Islet precursor cell (in vitro differentiated cells): ENCODE measurements around the gene COL27A1.
A peak's percentile ranks its signal among the peaks of the same experiment; 100 is the strongest.
"Not testable (repeated sequence)": the region's sequence is repeated elsewhere in the genome, so short reads cannot be mapped to it uniquely, and the experiment has no call there.

Source experiments
- DNase-seq: peaks from one replicate; pipeline ENCODE4 v3.0.0-alpha.2; 2018

COL27A1 gene

GRCh38 chr9:114185570-114186490 is 30.5 kb downstream of the COL27A1 start:
- DNase-seq, result no peak

DNA sequence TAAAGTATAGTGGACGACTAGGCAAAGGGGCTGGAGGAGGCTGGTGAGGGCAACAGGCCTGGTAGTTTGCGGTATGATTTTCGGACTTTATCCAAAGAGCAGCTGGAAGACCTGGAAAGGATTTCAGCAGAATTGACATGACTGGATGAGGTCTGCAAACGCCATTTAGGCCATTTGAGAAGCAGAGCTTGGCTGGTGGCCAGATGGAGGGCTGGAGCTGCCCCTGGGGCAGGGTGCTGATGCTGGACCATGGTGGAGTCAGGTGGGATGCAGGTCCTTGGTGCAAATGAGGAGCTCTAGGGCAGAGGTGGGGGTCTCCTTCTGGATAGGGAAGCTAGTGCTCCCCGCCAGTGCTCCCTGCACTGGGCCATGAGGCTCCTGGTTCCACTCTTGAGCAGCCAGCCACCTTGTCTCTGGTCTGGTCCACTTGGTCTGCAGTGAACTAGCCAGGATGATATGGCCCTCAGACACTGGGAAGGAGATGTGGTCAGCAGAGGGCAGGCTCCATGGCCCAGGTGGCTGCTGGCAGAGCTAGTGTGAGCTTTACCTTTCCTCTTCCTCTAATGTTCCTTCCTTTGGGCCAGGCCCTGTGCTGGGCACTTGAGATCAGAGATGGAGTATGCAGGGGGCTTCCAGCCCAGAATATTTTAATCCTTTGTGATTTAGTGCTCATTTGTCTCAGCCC is 31.4 kb downstream of the COL27A1 start:
- no peak for DNase-seq

GRCh38 chr9:114187827-114188226 is 32.5 kb downstream of the COL27A1 start:
- no peak for DNase-seq

DNA sequence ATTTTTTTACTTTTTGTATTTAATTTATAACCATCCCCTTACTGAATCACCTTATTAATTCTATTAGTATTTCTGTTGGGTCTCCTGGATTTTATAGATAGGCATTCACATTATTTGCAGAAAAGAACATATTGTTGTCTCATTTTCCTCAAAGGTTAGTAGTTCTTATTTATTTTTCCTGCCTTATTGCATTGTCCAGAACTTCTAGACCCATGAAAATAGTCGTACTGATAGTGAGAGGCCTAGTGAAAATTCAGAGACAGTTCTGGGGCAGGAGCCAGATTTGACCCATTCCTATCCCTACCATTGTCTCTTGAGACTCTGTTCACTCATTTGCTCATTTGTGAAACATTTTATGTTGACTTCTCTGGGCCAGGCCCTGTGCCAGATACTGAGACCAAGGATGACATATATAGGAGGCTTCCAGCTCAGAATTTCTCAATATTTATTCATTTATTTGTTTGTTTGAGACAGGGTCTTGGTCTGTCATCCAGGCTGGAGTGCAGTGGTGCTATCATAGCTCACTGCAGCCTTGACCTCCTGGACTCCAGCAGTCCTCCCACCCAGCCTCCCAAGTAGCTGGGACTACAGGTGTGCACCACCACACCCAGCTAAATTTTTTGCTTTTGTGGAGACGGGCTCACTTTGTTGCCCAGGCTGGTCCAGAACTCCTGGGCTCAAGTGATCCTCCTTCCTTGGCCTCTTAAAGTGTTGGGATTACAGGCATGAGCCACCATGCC is 34.7 kb downstream of the COL27A1 start:
- no peak for DNase-seq

DNA sequence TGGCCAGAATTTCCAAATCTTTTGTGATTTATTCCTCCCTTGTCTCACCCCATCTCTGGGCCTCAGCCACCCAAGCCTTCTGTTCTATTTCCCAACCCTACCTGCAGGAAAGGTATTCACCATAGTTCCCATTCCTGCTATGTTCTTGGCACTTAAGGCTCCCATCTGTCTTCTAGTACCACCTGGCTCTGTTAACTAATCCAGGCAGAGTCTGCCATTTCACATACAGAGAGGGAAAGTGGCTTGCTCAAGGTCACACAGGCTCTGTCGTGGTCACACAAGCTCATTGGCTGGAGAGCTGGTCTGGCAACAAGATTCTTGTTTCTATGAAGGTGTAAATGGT is 35.2 kb downstream of the COL27A1 start:
- no peak for DNase-seq

GRCh38 chr9:114191402-114191801 is 36.1 kb downstream of the COL27A1 start:
- not testable (repeated sequence) for DNase-seq

DNA sequence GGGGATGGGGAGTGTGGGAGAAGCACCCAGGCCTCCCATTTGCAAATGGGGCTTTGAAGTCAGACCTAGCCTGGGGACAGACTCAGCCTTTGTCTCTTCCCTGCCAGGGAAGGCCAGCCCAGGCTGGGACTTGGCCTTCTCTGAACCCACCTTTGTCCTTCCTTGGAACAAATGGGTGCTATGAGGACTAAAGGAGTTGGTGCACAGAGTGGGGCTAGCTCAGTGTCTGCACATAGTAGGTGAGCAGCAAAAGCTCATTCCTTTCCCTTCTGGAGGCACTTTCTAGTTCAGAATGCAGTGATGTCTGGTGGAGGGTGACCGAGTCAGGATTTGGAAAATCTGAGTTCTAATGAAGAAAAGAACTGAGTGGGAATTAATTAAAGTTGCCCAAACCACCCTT is 37.2 kb downstream of the COL27A1 start:
- DNase-seq, result no peak

DNA sequence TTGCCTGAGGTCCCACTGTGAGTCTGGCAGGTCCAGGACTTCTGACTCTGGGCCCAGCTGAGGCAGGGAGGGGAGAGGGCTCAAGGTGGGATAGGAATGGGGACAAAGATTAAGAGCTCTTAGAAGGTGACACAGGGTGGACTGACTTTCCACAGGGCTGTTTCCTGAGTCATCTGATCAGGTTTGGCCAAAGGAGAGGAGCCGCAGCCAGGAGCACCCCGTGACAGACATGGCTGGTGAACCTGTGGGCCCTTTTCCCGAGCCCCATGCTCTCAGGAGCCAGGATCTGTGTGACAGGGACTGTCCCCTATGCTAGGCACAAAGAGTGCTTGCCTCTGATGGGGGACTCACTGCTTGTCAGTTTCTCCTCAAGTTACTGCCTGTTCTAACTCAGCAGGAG is 37.8 kb downstream of the COL27A1 start:
- no peak for DNase-seq

DNA sequence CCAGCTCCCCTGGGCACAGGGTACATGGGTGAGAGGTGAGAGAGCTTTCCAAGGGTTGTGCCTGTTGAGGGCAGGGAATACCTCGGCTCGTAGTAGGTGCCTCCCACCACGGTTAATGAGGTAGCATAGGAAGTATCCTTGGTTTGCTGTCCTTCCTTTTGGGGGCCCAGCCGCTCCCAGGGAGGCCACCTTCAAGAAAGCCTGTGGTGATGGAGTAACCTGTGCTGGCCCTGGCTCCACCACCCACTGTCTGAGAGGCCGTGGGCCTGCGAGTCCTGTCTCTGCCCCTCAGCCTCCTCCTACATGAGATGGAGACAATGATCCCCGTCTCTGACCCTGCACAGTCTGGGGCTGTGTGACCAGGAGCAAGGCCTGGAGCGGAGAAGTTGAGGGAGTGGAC is 40.8 kb downstream of the COL27A1 start:
- no peak for DNase-seq

GRCh38 chr9:114196979-114197622 is 41.8 kb downstream of the COL27A1 start:
- DNase-seq, result no peak

- no peak for DNase-seq
Observed at GRCh38 chr9:114198249-114199040, 43.1 kb downstream of the COL27A1 start.

GRCh38 chr9:114200721-114201300 is 45.5 kb downstream of the COL27A1 start:
- no peak for DNase-seq

- DNase-seq, result no peak
Observed at GRCh38 chr9:114202396-114202795, 47.1 kb downstream of the COL27A1 start.

- no peak for DNase-seq
Observed at GRCh38 chr9:114202849-114203248, 47.5 kb downstream of the COL27A1 start.

DNA sequence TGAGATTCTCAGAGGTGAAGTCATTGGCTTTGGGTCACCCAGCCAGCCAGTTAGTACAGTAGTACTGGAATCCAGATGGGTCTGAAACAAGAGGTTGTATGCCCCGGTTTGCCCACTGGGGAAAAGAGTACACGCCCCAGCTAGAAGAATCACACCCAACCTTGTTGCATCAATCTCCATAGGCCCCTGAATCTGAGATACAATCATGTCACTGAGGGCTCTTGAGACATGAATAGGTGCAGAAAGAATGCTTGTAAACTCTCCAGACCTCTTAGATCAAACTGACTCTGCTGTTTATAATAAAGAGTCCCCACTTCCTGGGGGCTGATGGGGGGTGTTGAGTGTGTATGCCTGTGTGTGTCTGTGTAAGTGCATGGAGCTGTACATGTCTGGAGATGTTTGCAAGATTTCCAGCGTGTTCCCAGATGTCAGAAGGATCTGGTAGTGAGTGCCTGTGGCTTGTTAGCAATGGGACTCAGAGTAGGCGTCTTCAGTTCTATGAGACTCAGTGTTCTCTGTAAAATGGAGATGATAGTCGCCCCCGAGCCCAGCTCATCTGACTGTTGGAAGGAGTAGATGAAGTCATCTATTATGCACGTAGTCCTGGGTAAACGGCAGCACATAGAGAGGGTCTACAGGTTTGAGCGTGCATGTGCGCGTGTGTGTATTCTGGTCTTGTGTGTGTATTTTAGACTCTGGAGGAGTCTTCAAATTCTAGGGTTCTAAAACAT is 48.2 kb downstream of the COL27A1 start:
- peak; percentile 72 for DNase-seq

GRCh38 chr9:114204265-114204664 is 48.9 kb downstream of the COL27A1 start:
- no peak for DNase-seq

DNA sequence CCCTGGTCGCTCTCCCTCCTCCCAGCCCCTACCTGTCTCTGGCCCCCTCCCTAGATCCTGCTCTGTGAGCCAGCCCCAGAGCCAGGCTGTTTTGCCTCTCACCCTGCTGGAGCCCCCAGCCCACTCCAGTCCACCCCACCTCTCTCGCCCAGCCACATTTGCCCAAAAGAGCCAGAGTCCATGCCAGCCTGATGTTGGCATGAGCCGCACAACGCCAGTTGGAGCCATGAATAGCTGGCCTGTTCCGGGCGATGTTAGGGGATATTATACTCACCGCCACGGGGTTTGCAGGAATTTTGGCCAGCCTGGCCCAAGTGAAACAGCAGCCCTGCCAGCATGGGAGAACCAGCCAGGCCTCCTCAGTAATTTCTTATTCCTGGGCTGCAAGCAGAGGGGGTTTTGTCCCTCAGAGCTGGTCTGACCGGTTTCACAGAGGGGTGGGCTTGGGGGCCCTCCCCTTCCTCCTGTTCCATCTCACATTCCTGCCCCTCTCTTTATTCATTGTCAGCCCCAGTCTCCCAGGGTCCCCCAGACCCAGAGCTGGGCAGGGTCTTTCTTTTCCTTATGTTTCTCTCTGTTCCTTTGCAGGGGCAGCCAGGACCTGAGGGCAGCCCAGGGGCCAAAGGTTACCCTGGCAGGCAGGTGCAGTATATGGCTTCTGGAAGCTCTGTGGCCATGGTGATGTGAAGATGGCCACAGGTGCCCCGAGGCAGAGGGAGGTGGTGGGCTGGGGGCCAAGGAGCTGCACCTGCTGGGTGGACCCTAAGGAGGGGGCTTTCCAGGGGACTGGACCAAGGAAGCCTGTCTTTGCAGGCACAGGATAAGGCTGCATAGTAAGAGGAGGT is 50.1 kb downstream of the COL27A1 start:
- no peak for DNase-seq

DNA sequence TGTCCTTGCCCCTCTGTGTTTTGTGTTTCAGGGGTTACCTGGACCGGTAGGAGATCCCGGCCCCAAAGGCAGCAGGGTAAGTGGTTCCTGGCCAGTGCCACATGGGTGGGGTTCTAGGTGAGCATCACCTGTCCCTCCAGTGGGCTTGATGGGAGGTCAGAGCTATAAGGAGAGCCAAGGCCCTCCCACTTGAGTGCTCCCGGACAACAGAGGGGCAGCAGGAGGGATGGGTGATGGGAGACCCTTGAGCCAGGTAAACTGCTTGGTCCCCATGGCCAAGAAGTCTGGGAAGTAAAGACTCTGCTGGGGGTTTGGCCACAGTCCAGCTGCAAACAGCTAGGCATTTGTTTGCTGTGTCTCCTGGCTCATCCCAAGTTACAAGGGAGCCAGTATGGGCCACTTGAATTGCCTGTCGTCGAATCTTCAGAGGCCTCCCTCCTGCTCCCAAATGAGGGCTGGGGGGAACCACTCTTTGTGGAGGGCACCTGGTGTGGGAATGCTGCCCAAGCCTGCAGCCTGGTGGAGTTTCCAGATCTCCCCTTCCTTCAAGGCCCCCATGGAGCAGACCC is 51.0 kb downstream of the COL27A1 start:
- no peak for DNase-seq

DNA sequence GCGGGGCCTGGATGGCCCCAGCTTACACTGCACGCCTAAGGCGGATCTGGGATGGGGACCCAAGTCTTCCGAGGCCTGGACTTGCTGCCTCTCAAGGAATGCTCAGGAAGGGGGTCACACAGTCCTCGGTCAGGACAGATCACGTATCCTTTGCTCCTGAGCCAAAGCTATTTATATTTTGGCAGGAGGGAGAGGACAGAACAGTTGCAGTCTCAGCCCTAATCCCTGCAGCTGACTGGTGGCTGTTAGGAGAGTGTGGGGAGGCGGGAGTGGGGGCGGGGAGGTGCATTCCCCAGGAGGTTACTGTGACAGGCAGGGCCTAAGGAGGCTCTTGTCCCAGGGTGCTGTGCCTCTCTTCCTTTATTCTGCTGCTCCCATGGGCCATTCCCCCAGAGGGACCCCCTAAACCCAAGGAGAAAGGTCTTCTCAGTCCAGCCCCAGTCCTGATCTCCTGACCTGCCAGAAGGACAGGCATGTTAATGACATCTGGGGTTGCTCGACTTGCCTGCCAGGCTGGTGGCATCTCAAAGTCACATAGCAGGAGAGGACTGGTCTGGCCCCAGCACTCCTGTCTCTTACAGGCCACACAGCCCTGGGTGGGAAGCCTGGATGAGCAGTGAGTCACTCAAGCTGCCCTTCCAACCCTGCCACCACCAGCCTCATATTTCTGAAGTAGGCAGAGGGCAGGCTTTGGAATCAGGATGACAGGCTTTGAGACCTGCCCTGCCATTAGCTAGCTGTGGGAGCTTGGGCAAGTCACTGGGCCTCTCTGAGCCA is 51.9 kb downstream of the COL27A1 start:
- DNase-seq, result peak; percentile 86
